ENCODE measurements around the gene SWI5. TPM values are rescaled to one million over a fixed set of nuclear protein-coding genes. Genes with fewer than 3 reads are reported as not detected.

Gene SWI5
- total RNA-seq, 1 experiment from 2014 or later, result 54.0 TPM

- DNase-seq (ENCODE audit: extremely low read depth, low read depth), result no peak
Observed at GRCh38 chr9:128250839-128251731, 25.0 kb upstream of the SWI5 start.

- no peak for DNase-seq (ENCODE audit: extremely low read depth, low read depth)
Observed at GRCh38 chr9:128251732-128252100, 24.4 kb upstream of the SWI5 start.

GRCh38 chr9:128252317-128253139, 23.5 kb upstream of the SWI5 start:
- no peak for DNase-seq (ENCODE audit: extremely low read depth, low read depth)

GRCh38 chr9:128253140-128253990, 22.7 kb upstream of the SWI5 start:
- DNase-seq (ENCODE audit: extremely low read depth, low read depth), result no peak

GRCh38 chr9:128253991-128254346, 22.1 kb upstream of the SWI5 start:
- no peak for DNase-seq (ENCODE audit: extremely low read depth, low read depth)

GRCh38 chr9:128254362-128254761, 21.7 kb upstream of the SWI5 start:
- no peak for DNase-seq (ENCODE audit: extremely low read depth, low read depth)

- DNase-seq (ENCODE audit: extremely low read depth, low read depth), result peak; percentile 49
Observed at GRCh38 chr9:128254855-128255759, 21.0 kb upstream of the SWI5 start.

- no peak for DNase-seq (ENCODE audit: extremely low read depth, low read depth)
Observed at GRCh38 chr9:128257086-128257825, 18.8 kb upstream of the SWI5 start.

GRCh38 chr9:128257907-128258306, 18.2 kb upstream of the SWI5 start:
- DNase-seq (ENCODE audit: extremely low read depth, low read depth), result no peak

- DNase-seq (ENCODE audit: extremely low read depth, low read depth), result no peak
Observed at GRCh38 chr9:128258326-128258725, 17.8 kb upstream of the SWI5 start.

GRCh38 chr9:128259156-128259555, 16.9 kb upstream of the SWI5 start:
- no peak for DNase-seq (ENCODE audit: extremely low read depth, low read depth)

GRCh38 chr9:128260340-128260739, 15.7 kb upstream of the SWI5 start:
- DNase-seq (ENCODE audit: extremely low read depth, low read depth), result no peak

- no peak for DNase-seq (ENCODE audit: extremely low read depth, low read depth)
Observed at GRCh38 chr9:128262687-128263086, 13.4 kb upstream of the SWI5 start.

GRCh38 chr9:128265348-128265847, 10.7 kb upstream of the SWI5 start:
- no peak for DNase-seq (ENCODE audit: extremely low read depth, low read depth)

GRCh38 chr9:128266868-128267590, 9.0 kb upstream of the SWI5 start:
- no peak for DNase-seq (ENCODE audit: extremely low read depth, low read depth)

GRCh38 chr9:128271112-128271511, 5.0 kb upstream of the SWI5 start:
- DNase-seq (ENCODE audit: extremely low read depth, low read depth), result no peak

GRCh38 chr9:128271512-128271911, 4.6 kb upstream of the SWI5 start:
- DNase-seq (ENCODE audit: extremely low read depth, low read depth), result no peak

GRCh38 chr9:128274245-128274644, 1.8 kb upstream of the SWI5 start:
- no peak for DNase-seq (ENCODE audit: extremely low read depth, low read depth)

All from NCI-H460 (cell line).